ENCODE results near the gene KDM3A.

GRCh38 chr2:86464652-86465051 is 23.5 kb downstream of the KDM3A start:
- TF ChIP-seq, protein P1, sequence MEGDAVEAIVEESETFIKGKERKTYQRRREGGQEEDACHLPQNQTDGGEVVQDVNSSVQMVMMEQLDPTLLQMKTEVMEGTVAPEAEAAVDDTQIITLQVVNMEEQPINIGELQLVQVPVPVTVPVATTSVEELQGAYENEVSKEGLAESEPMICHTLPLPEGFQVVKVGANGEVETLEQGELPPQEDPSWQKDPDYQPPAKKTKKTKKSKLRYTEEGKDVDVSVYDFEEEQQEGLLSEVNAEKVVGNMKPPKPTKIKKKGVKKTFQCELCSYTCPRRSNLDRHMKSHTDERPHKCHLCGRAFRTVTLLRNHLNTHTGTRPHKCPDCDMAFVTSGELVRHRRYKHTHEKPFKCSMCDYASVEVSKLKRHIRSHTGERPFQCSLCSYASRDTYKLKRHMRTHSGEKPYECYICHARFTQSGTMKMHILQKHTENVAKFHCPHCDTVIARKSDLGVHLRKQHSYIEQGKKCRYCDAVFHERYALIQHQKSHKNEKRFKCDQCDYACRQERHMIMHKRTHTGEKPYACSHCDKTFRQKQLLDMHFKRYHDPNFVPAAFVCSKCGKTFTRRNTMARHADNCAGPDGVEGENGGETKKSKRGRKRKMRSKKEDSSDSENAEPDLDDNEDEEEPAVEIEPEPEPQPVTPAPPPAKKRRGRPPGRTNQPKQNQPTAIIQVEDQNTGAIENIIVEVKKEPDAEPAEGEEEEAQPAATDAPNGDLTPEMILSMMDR (conservative IDR thresholded peaks at IDR 0.05), result no peak
- TF ChIP-seq EZH2 (IDR thresholded peaks at IDR 0.05; ENCODE audit: low read depth), result no peak

All from PC-9 (cell line).